RPMI8226 (cell line): ENCODE data around the gene NAAA.
A peak's percentile ranks its signal among the peaks of the same experiment; 100 is the strongest.
"Not testable (repeated sequence)": the region's sequence is repeated elsewhere in the genome, so short reads cannot be mapped to it uniquely, and the experiment has no call there.

Experiments
- DNase-seq: peaks from one replicate; pipeline ENCODE4 v3.0.0-alpha.2; 2015

Gene NAAA

DNA sequence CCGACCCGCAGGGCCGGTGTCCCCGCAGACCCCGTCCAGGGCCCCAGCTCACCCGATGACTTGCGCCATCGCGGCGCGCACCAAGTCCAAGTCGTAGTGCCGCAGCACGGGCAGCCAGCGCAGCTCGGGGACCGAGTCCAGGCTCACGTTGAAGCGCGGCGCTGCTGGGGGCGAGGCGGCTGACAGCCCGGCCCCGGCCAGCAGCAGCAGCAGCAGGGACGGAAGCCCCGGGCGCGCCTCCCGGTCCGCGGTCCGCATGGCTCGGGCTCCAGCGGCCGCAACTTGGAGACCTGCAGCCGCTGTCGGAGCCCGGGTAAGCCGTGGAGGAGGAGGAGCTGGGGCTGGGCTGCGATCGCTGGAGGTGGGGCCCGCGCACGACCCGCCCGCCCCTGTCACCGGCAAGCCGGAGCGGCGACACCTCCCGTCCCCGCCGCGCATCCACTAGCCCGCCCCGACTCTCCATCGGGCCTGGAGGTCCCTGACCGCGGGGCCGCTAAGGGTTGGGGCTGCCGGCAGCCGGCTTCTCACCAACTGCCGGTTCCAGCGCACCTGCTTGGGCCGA lies at the start of gene NAAA:
Gene NAAA (minus strand): TSS at position 322 of the 562 bp plus-strand sequence. CDS start 64 bp downstream, at position 258.
- DNase-seq = peak; percentile 86

GRCh38 chr4:75989846-75990528 lies 49.2 kb upstream of the NAAA start:
- DNase-seq = no peak

DNA sequence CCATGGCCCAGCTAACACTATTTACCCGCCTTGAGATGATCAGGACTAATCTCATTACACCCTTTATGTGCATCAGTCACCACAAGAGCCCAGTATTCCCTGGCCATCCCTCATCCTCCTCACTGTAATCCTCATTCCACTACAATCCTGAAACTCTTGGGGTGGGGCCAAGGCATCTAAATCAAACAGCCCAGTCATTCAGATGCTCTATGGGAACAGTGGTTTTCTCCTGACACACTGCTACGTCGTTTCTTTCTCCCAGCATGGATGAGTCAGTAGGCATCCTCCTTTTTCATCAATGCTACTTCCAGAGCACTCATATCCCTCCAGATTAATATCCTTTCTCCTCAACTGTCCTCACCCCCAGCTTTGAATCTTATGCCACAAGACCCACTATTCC lies 44.3 kb upstream of the NAAA start:
- DNase-seq = no peak

DNA sequence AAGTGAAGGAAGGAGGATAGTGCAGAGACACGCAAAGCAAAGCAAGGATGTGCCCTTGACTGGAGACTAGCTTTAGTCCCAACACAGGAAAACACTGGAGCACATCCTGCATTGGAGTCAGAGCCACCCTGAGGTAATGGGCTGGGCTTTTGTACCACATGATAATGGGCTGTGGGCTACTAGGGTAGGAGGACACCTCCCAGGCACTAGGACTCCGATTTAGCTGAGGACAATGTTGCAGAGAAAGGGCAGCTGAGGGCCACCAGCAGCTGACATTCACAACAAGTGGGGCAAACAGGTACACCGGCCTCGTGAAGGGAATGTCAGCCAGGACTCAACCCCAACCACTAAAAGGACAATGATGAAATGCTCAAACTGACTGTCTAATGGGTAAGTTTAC lies 39.8 kb upstream of the NAAA start:
- DNase-seq = no peak

DNA sequence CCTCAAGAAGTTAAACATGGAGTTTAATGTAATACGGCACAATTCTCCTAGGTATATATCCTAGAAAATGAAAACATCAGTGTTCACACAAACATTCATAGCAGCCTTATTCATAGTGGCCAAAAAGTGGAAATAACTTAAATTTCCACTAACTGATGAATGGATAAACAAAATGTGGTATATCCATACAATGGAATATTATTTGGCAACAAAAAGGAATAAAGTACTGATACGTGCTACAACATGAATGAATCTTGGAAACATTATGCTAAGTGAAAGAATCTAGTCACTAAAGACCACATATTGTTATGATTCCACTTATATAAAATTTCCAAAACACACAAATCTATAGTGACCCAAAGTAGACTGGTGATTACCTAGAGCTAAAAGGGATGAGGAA lies 35.4 kb upstream of the NAAA start:
- DNase-seq = no peak

- DNase-seq = no peak
Observed at GRCh38 chr4:75973766-75974165, 33.0 kb upstream of the NAAA start.

DNA sequence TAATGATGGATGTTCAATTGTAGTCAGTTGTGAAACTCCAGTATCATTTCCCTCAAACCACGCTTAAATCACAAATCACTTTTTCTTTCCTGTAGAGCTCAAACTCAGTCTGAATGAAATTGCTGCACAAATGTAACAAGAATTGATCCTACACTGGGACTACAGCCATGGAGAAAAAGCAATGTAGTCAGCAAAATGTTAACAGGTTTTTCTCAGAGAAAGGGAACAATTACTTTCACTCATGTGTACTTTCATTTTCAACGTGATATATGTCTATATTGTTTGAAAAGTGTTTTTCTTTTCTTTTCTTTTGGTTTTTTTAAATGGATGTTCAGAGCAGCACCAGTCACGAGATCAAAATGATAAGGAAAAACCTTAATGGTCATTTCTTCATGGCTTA lies 27.3 kb upstream of the NAAA start:
- DNase-seq = no peak

DNA sequence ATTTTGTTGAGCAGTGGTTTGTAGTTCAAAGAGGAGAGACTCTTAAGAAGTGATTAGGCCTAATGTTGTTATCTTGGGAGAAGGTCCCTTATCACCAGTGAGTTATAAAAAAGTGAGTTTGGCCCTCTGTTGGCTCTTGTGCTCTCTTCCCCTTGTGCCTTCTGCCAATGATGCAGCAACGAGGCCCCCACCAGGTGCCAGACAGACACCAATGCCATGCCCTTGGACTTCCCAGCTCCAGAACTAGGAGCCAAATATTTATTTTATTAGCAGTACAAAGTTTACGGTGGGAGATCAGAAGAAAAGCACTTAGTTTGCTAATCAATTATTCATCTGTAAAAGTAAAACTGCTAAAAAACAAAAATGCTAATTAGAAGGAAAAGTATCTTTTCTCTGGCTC lies 22.7 kb upstream of the NAAA start:
- DNase-seq = no peak

GRCh38 chr4:75962072-75962471 lies 21.3 kb upstream of the NAAA start:
- DNase-seq = not testable (repeated sequence)

- DNase-seq = not testable (repeated sequence)
Observed at GRCh38 chr4:75958546-75958945, 17.7 kb upstream of the NAAA start.

GRCh38 chr4:75954811-75955210 lies 14.0 kb upstream of the NAAA start:
- not testable (repeated sequence) for DNase-seq

- no peak for DNase-seq
Observed at GRCh38 chr4:75953509-75953908, 12.7 kb upstream of the NAAA start.

DNA sequence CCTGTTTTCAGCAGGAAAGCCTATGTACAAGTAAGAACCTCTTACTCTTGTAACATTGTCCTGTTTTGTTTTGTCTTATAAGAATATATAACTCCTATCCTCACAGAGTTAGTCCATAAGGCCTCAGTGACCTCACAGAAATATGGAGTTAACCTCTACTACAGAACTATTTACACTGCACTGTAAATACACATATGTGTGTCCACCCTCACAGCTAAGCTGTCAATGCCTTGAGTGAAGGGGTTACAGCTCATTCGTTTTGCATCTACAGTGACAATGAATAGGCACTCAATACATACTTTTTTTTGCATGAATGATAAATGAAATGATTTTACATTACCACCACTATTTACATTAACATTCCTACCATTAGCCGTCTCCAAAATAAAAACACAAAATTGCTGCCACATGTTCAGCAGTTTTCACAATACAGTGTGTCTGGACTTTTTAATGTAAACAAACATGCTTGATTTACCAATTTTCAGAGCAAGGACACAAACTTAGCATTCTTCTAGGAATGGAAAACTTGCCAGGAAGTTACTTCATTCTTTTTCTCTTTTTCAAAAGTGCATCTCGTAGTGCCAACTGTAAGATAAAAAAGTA lies 9.5 kb upstream of the NAAA start:
- DNase-seq = no peak

- no peak for DNase-seq
Observed at GRCh38 chr4:75948822-75949444, 8.1 kb upstream of the NAAA start.

DNA sequence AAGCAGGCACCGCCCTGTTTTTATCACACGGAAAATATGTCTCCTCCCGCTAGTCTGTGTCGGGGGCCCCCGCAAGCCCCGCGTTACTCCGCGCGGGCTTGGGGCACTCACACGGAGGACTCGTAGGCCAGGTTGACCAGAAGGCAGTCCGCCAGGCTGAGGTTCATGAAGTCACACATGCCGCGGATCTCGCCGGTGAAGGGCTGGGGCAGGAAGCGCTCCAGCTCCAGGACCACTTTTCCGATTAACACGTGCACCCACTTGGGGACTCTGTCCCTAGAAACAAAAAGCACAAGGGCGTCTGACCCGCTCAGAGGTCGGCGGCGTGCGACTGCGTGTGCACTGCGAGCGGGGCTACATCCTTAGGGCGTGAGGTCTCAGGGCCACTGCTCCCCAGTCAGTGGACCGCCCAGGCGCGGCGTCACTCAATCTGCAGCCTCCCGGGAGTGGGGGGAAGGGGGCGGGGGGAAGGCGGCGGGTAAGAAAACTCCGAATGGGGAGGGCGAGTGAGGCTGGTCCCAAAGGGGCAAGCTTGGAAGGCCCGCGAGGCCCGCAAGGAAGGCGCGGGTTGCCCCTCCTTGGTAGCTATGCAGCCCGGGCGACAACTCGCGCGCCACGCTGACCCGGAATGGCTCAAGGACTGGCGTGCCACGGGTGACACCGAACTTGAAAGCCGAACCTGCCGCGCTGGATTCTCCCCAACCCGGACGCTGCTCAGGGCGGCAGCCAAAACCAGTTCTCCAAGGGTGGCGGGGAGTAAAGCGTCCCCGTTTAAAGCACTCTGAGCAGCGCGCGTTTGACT lies 722 bp downstream of the NAAA start:
- DNase-seq = peak; percentile 74

- no peak for DNase-seq
Observed at GRCh38 chr4:75935628-75936027, 5.2 kb downstream of the NAAA start.

- no peak for DNase-seq
Observed at GRCh38 chr4:75930152-75930551, 10.7 kb downstream of the NAAA start.

- DNase-seq = not testable (repeated sequence)
Observed at GRCh38 chr4:75924916-75925315, 15.9 kb downstream of the NAAA start.

- DNase-seq = no peak
Observed at GRCh38 chr4:75924309-75924827, 16.4 kb downstream of the NAAA start.

DNA sequence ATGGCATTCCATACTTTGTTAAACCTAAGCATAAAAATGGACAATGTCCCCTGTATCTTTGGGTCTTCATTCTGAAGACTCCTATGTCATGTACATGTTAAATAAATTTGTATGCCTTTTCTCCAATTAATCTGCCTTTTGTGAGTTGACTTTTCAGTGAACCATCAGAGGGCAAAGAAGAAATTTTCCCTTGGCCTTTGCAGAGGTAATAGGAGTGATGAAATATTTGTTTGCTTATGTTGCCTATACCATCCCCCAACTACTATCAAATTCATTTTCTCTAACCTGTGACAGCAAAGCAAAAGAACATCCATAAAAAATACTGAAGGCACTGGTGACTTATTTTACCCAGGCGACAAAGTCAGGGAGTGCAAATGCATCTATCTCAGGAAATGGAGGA lies 18.2 kb downstream of the NAAA start:
- DNase-seq = no peak

GRCh38 chr4:75921910-75922309 lies 18.9 kb downstream of the NAAA start:
- no peak for DNase-seq

GRCh38 chr4:75920327-75920726 lies 20.5 kb downstream of the NAAA start:
- DNase-seq = no peak

DNA sequence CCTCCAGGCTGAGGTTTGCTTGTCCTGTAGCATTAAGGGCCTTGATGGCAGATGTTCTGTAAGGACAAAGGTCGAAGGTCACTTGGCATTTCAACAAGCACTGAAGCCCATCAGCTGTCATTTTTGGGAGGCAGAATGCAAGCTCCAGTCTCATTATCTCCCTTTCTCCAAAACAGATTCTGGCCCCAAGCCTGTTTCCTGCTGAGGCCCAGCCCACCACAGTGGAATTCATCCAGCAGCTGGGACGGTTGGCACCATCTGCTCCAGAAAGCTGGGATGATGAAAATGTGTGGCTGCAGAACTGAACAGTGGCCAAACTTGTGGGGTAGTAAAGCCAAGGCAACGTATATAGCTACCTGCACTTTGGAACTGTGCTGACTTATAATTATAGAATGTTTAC lies 20.9 kb downstream of the NAAA start:
- DNase-seq = no peak
